Activated CD4-positive, alpha-beta T cell treated with anti-CD3 and anti-CD28 coated beads, Interleukin-2, amount 10 ng/mL, durations not matched to agents 7 days and 5 days (primary cell): ENCODE data around the gene NT5C2. TPM values are rescaled to one million over a fixed set of nuclear protein-coding genes. Genes with fewer than 3 reads are reported as not detected.
A peak's percentile ranks its signal among the peaks of the same experiment; 100 is the strongest.
"Not testable (repeated sequence)": the region's sequence is repeated elsewhere in the genome, so short reads cannot be mapped to it uniquely, and the experiment has no call there.

Source experiments
- CTCF ChIA-PET: fragments of 350-600 bp; sonication (Branson Sonifier 250); formaldehyde crosslinking; loops from one replicate; lab custom pipeline; 2021; ENCODE audit warnings: antibody characterized with exemption; lab: Charles Lee
- POLR2A ChIA-PET: fragments of 350-600 bp; sonication (Branson Sonifier 250); formaldehyde crosslinking; loops from one replicate; lab custom pipeline; 2021; ENCODE audit warnings: antibody characterized with exemption; lab: Charles Lee
- DNase-seq: peaks from one replicate; pipeline ENCODE4 v3.0.0-alpha.2; 2020
- H3K27ac Mint-ChIP-seq: one replicate; pipeline ENCODE4 v1.8.0; 2021; ENCODE audit warnings: mild to moderate bottlenecking, moderate library complexity, mixed read lengths
- H3K27me3 Mint-ChIP-seq: one replicate; pipeline ENCODE4 v1.8.0; 2021; ENCODE audit warnings: mixed read lengths
- H3K36me3 Mint-ChIP-seq: one replicate; pipeline ENCODE4 v1.8.0; 2021; ENCODE audit warnings: low read depth, mixed read lengths
- H3K4me1 Mint-ChIP-seq: one replicate; pipeline ENCODE4 v1.8.0; 2021; ENCODE audit warnings: mixed read lengths
- H3K4me3 Mint-ChIP-seq: one replicate; pipeline ENCODE4 v1.8.0; 2021; ENCODE audit warnings: mild to moderate bottlenecking, moderate library complexity, mixed read lengths
- H3K9me3 Mint-ChIP-seq: one replicate; pipeline ENCODE4 v1.8.0; 2021; ENCODE audit warnings: mixed read lengths
- total RNA-seq, 2 experiments: library from RNA; stranded (reverse); gene quantifications; one replicate each; pipeline ENCODE4 v1.2.3, GENCODE V29; 2021

Gene NT5C2
- total RNA-seq, 2 experiments from 2014 or later = 66.1 to 80.2 TPM

DNA sequence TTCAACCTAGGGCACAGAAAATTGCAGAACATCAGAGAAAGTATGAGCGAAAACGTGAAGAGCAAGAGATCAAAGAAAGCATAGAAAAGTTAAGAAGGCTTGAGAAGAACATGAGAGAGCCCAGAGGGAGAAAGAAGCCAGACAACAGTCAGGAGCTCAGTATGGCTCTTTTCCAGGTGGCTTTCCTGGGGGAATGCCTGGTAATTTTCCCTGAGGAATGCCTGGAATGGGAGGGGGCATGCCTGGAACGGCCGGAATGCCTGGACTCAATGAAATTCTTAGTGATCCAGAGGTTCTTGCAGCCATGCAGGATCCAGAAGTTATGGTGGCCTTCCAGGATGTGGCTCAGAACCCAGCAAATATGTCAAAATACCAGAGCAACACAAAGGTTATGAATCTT is 23.3 kb upstream of the NT5C2 start:
- DNase-seq, H3K36me3 Mint-ChIP-seq, POLR2A ChIA-PET, H3K27ac Mint-ChIP-seq, H3K27me3 Mint-ChIP-seq, H3K4me1 Mint-ChIP-seq, H3K4me3 Mint-ChIP-seq: not testable (repeated sequence)
- peaks cover 12% of the 10 kb centered on the region for H3K9me3 Mint-ChIP-seq
- CTCF ChIA-PET = interaction anchor here (0.8 to 1.8 kb wide), 2 partner anchors 25 to 28 kb away, joined by 3 to 7 read pairs; no protein-coding TSS in a partner anchor

DNA sequence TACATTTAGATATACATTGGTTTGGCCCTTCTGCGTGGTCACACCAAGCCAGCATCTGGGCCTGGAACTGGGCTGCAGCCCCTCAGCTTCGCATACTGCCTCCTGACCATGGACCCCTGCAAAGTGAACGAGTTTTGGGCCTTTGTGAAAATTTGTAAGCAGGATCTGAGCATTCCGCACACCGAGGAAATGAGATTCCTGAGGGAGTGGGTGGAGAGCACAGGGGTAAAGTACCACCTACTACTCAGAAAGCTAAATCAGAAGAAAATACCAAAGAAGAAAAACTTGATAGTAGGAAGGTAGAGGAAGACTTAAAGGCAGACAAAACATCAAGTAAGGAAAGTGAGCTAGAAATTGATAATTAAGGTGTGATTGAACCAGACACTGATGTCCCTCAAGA is 22.5 kb upstream of the NT5C2 start:
- ChIA-PET POLR2A (no interaction called here), CTCF (interaction anchor here (0.8 to 1.8 kb wide), 3 partner anchors 26 to 81 kb away, joined by 3 to 7 read pairs (median 4); no protein-coding TSS in a partner anchor)
- Mint-ChIP-seq H3K27ac (no peak overlapping the region), H3K4me1 (no peaks in the 10 kb centered on the region), H3K27me3 (peaks cover 2% of the 10 kb centered on the region), H3K4me3 (no peak overlapping the region), H3K9me3 (peaks cover 12% of the 10 kb centered on the region), H3K36me3 (no peaks in the 10 kb centered on the region)
- DNase-seq = no peak

DNA sequence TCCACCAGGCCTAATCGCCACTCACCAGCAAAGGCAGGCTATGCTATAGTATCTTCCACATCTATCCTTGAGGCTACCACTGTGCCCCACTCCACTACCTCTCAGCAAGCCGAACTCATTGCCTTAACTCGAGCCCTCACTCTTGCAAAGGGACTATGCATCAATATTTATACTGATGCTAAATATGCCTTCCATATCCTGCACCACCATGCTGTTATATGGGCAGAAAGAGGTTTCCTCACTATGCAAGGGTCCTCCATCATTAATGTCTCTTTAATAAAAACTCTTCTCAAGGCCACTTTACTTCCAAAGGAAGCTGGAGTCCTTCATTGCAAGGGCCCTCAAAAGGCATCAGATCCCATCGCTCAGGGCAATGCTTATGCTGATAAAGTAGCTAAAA is 17.2 kb upstream of the NT5C2 start:
- H3K4me1 Mint-ChIP-seq, H3K27ac Mint-ChIP-seq, POLR2A ChIA-PET, H3K27me3 Mint-ChIP-seq, H3K4me3 Mint-ChIP-seq, CTCF ChIA-PET, H3K36me3 Mint-ChIP-seq, DNase-seq: not testable (repeated sequence)
- peaks cover 12% of the 10 kb centered on the region for H3K9me3 Mint-ChIP-seq

DNA sequence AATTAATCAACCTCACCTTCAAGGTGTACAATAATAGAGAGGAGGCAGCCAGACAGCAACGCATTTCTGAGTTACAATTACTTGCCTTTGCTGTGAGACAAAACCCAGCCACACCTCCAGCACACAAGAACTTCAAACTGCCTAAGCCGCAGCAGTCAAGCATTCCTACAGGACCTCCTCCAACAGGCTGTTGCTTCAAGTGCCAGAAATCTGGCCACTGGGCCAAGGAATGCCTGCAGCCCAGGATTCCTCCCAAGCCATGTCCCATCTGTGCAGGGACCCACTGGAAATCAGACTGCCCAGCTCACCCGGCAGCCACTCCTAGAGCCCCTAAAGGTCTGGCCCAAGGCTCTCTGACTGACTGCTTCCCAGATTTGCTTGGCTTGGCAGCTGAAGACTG is 14.6 kb upstream of the NT5C2 start:
- H3K36me3 Mint-ChIP-seq, H3K27ac Mint-ChIP-seq, DNase-seq, CTCF ChIA-PET, H3K9me3 Mint-ChIP-seq, H3K4me1 Mint-ChIP-seq, POLR2A ChIA-PET, H3K27me3 Mint-ChIP-seq, H3K4me3 Mint-ChIP-seq: not testable (repeated sequence)

DNA sequence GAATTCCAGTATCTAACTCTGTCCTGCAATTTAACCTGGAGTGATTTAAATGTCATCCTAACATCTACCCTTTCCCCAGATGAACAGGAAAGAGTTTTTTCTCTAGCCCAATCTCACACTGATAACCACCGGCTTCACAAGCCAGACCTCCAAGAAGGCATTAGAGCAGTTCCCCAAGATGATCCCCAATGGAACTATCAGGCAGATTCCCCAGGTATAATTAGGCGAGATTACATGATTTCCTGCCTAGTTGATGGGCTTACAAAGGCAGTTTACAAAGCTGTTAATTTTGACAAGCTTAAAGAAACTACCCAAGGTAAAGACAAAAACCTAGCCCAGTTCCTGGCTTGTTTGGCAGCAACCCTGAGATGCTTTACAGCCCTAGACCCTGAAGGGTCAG is 14.1 kb upstream of the NT5C2 start:
- Mint-ChIP-seq H3K27ac (no peak overlapping the region), H3K9me3 (peaks cover 3% of the 10 kb centered on the region), H3K36me3 (no peaks in the 10 kb centered on the region), H3K4me3 (no peak overlapping the region), H3K4me1 (no peaks in the 10 kb centered on the region), H3K27me3 (peaks cover 8% of the 10 kb centered on the region)
- ChIA-PET CTCF (no interaction called here), POLR2A (no interaction called here)
- DNase-seq = no peak

DNA sequence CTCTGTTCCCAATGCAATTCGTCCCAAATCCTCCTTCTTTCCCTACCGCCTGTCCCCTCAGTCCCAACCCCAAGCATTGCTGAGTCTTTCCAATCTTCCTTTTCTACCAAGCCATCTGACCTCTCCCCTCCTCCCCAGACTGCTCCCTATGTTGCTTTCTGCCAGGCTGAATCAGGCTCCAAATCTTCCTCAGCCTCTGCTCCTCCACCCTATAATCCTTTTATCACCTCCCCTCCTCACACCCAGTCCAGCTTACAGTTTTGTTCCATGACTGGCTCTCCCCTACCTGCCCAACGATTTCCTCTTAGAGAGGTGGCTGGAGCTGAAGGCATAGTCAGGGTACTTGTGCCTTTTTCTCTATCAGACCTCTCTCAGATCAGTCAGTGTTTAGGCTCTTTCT is 13.6 kb upstream of the NT5C2 start:
- H3K27me3 Mint-ChIP-seq, H3K4me3 Mint-ChIP-seq, POLR2A ChIA-PET, H3K27ac Mint-ChIP-seq, DNase-seq, CTCF ChIA-PET, H3K4me1 Mint-ChIP-seq, H3K36me3 Mint-ChIP-seq, H3K9me3 Mint-ChIP-seq: not testable (repeated sequence)

DNA sequence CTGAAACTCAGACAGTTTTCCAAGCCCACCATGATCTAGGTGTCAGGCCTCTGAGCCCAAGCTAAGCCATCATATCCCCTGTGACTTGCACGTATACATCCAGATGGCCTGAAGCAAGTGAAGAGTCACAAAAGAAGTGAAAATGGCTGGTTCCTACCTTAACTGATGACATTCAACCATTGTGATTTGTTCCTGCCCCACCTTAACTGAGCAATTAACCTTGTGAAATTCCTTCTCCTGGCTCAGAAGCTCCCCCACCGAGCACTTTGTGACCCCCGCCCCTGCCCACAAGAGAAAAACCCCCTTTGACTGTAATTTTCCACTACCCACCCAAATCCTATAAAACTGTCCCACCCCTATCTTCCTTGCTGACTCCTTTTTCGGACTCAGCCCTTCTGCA is 12.3 kb upstream of the NT5C2 start:
- POLR2A ChIA-PET, H3K4me1 Mint-ChIP-seq, H3K4me3 Mint-ChIP-seq, CTCF ChIA-PET, H3K36me3 Mint-ChIP-seq, H3K9me3 Mint-ChIP-seq, H3K27ac Mint-ChIP-seq, H3K27me3 Mint-ChIP-seq, DNase-seq: not testable (repeated sequence)

DNA sequence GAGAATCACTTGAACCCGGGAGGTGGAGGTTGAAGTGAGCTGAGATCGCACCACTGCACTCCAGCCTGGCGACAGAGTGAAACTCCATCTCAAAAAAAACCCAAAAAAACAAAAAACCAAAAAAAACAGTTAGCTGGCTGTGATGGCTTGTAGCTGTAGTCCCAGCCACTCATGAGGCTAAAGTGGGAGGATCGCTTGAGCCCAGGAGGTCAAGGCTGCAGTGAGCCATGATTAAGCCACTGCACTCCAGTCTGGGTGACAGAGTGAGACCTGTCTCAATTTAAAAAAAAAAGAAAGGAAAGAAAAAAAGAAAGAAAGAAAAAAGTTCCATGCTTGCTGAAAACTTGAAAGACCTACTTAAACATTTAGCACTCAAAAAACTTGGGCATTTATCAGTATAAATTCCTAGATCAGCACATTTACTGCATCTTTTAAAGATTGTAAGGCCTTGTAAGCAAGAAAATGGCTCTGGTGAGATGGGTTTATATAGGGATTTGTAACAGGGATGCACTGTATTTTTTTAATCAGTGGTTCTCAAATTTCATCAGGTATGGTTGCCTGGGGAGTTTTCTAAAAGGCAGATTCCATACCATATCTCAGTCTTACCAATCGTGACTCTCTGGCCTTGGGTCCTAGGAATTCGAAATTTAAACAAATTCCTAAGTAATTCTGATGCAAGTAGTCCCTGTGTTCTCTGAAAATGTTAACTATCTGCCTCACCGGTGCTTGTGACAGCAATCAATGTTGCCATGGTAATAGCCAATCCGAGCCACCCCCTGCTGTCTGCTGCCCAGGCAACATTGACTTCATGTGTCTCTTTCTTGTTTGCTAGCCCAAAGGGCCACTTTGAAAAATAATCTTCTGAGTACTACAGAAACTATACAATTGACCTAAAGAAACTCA is 11.5 kb upstream of the NT5C2 start:
- no peak for DNase-seq
- ChIA-PET CTCF (interaction anchor here (0.6 kb wide), 1 partner anchor 13 kb away, joined by 3 read pairs; no protein-coding TSS in a partner anchor), POLR2A (interaction anchor here (0.6 kb wide), 1 partner anchor 9 kb away, joined by 3 read pairs; no protein-coding TSS in a partner anchor)
- Mint-ChIP-seq H3K27me3 (peaks cover 10% of the 10 kb centered on the region), H3K9me3 (no peaks in the 10 kb centered on the region), H3K4me3 (no peak overlapping the region), H3K36me3 (no peaks in the 10 kb centered on the region), H3K27ac (no peak overlapping the region), H3K4me1 (no peaks in the 10 kb centered on the region)

DNA sequence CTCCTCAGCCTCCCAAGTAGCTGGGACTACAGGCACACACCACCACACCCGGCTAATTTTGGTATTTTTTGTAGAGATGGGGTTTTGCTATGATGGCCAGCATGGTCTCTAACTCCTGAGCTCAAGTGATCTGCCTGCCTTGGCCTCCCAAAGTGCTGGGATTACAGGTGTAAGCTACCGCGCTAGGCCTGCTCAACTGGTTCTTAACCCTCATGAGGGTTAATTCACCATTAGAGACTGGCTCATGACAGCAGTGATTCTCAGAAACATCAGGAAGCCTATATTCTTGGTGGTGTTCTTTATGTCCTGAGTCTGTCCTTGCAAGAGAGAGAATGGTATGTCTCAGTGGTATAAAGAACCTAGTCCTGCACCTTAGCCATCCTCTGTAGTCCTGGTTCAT is 10.4 kb upstream of the NT5C2 start:
- Mint-ChIP-seq H3K4me3 (no peak overlapping the region), H3K27me3 (peaks cover 10% of the 10 kb centered on the region), H3K27ac (no peak overlapping the region), H3K9me3 (no peaks in the 10 kb centered on the region), H3K4me1 (no peaks in the 10 kb centered on the region), H3K36me3 (no peaks in the 10 kb centered on the region)
- CTCF ChIA-PET = interaction anchor here (0.6 to 0.9 kb wide), 3 partner anchors 12 to 438 kb away, joined by 3 read pairs; no protein-coding TSS in a partner anchor
- DNase-seq = no peak
- POLR2A ChIA-PET = no interaction called here

DNA sequence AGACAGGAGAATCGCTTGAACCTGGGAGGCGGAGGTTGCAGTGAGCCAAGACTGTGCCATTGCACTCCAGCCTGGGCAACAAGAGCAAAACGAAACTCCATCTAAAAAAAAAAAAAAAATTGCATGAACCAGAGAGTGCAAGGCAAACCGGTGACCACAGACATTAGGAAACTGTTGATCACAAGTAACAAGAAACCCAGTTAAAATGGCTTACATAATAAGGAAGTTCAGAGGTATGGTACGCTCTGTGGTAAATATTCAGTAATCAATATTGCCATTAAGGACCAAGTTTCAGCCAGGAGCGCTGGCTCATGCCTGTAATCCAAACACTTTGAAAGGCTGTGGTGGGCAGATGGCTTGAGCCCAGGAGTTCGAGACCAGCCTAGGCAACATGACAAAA is 9.2 kb upstream of the NT5C2 start:
- no peak overlapping the region for H3K4me3 Mint-ChIP-seq
- peaks cover 6% of the 10 kb centered on the region for H3K4me1 Mint-ChIP-seq
- no peaks in the 10 kb centered on the region for H3K36me3 Mint-ChIP-seq
- POLR2A ChIA-PET = no interaction called here
- DNase-seq = no peak
- no peaks in the 10 kb centered on the region for H3K9me3 Mint-ChIP-seq
- no peak overlapping the region for H3K27ac Mint-ChIP-seq
- H3K27me3 Mint-ChIP-seq = peaks cover 10% of the 10 kb centered on the region
- CTCF ChIA-PET = interaction anchor here (1.3 kb wide), 1 partner anchor 9 kb away, joined by 4 read pairs; the partner anchor contains the start of gene NT5C2

DNA sequence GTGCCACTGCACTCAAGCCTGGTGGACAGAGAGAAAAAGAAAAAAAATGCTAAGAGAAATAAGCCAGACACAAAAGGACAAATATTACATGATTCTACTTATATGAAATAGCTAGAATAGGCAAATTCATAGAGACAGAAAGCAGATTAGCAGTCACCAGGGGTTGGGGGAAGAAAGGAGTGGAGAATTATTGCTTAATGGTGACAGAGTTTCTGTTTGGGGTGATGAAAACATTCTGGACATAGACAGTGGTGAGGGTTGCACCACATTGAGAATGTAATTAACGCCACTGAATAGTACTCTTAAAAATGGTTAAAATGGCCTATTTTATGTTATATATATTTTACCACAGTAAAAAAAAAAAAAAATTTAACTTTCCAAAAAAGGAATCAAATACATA is 6.4 kb upstream of the NT5C2 start:
- POLR2A ChIA-PET = no interaction called here
- CTCF ChIA-PET = no interaction called here
- Mint-ChIP-seq H3K36me3 (no peaks in the 10 kb centered on the region), H3K4me3 (no peak overlapping the region), H3K9me3 (no peaks in the 10 kb centered on the region), H3K4me1 (peaks cover 13% of the 10 kb centered on the region), H3K27me3 (peaks cover 1% of the 10 kb centered on the region), H3K27ac (no peak overlapping the region)
- no peak for DNase-seq

DNA sequence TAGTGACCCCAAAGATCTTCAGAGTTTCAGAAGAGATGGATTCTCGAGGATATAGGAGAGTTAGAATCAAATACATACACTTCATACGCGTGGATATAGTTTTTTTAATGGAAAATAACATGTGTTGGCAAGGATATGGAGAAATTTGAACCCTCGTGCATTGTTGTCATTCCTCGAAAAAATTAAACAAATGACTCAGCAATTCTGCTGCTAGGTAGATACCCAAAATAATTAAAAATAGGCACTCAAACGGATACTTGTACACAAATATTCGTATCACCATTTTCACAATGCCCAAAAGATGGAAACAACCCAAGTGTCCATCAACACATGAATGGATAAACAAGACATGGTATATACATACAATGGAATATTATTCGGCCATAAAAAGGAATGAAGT is 5.6 kb upstream of the NT5C2 start:
- Mint-ChIP-seq H3K27me3 (peaks cover 1% of the 10 kb centered on the region), H3K27ac (no peak overlapping the region), H3K9me3 (no peaks in the 10 kb centered on the region), H3K36me3 (no peaks in the 10 kb centered on the region), H3K4me1 (peaks cover 17% of the 10 kb centered on the region), H3K4me3 (no peak overlapping the region)
- CTCF ChIA-PET = no interaction called here
- no peak for DNase-seq
- POLR2A ChIA-PET = no interaction called here

DNA sequence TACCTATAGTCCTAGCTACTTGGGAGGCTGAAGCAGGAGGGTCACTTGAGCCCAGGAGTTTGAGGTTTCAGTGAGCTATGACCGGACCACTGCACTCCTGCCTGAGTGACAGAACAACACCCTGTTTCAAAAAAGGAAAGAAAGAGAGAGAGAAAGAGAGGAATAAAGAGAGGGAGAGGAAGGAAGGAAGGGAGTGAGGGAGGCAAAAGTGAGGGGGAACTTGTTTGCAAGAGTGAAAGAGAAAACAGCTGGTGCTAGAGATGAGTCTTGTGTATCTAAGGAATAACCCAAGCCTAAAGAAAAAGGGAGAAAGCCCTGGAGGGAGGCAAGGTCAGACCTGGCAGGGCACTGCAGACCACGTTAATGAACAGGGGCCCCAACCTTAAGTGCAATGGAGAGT is 4.8 kb upstream of the NT5C2 start:
- Mint-ChIP-seq H3K4me1 (peaks cover 21% of the 10 kb centered on the region), H3K9me3 (no peaks in the 10 kb centered on the region), H3K4me3 (no peak overlapping the region), H3K27me3 (peaks cover 1% of the 10 kb centered on the region), H3K36me3 (no peaks in the 10 kb centered on the region), H3K27ac (peak overlapping the region; percentile 66)
- ChIA-PET CTCF (no interaction called here), POLR2A (no interaction called here)
- DNase-seq = no peak
